OCI-LY7 (cell line): Measurements from ENCODE around the gene EGLN2.

Source experiments
- CTCF ChIP-seq: fragments of 200-600 bp; sonication (generic); conservative IDR thresholded peaks from 2 replicates; pipeline ENCODE4 v1.5.1; 2014; ENCODE audit warnings: mild to moderate bottlenecking, antibody characterized with exemption, low read length, moderate library complexity, mixed read lengths
- EZH2phosphoT487 ChIP-seq: fragments of 200-600 bp; sonication (generic); IDR thresholded peaks from 2 replicates; pipeline ENCODE4 v1.6.1; 2018; ENCODE audit warnings: low read depth, borderline replicate concordance, mild to moderate bottlenecking, mixed run types, antibody characterized with exemption, low read length, moderate library complexity, mixed read lengths

GRCh38 chr19:40803170-40803856, 4.3 kb downstream of the EGLN2 start:
- no peak for TF ChIP-seq CTCF
- TF ChIP-seq EZH2phosphoT487, result no peak
